Suprapubic skin (tissue), 3 donors: Measurements from ENCODE around the gene PTPN20.

ENCODE experiments used
- EP300 ChIP-seq: sonication (generic); formaldehyde crosslinking; IDR thresholded peaks from one replicate; pipeline ENCODE4 v1.6.1; 2017; ENCODE audit warnings: antibody characterized with exemption
- POLR2A ChIP-seq, 2 donors: fragments of 450-650 bp; IDR thresholded peaks; one replicate each; pipeline ENCODE4 v1.6.1; 2017; ENCODE audit warnings: antibody characterized with exemption in 2 of 2, mild to moderate bottlenecking in 2 of 2, moderate library complexity in 2 of 2
- TF ChIP-seq, protein P1 (sequence below), 2 donors: fragments of 200-600 bp in 1 of 2; fragments of 450-650 bp in 1 of 2; sonication (generic) in 1 of 2; IDR thresholded peaks; one replicate each; pipeline ENCODE4 v1.5.1; 2016 to 2019; ENCODE audit warnings: antibody characterized with exemption in 2 of 2, mild to moderate bottlenecking in 1 of 2, moderate library complexity in 1 of 2

DNA sequence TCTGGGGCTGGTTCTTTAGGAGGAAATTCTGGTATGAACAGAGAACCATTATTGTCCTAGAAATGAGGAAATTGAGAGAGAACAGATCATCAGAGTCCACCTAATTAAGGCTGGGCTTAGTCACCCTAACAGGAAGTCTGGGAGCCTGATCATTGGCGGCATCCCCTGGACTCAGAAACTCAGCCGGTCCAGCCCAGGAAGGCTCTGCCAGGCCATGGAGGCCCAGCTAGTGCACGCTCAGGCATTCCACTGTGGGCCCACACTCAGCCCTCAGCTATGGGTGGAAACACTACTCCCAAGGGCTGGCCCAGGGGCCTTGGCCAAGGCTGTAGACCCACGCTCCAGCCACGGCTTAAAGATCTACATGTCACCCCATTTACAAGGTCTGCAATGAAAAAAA lies 109.2 kb downstream of the PTPN20 start:
- TF ChIP-seq, protein P1, sequence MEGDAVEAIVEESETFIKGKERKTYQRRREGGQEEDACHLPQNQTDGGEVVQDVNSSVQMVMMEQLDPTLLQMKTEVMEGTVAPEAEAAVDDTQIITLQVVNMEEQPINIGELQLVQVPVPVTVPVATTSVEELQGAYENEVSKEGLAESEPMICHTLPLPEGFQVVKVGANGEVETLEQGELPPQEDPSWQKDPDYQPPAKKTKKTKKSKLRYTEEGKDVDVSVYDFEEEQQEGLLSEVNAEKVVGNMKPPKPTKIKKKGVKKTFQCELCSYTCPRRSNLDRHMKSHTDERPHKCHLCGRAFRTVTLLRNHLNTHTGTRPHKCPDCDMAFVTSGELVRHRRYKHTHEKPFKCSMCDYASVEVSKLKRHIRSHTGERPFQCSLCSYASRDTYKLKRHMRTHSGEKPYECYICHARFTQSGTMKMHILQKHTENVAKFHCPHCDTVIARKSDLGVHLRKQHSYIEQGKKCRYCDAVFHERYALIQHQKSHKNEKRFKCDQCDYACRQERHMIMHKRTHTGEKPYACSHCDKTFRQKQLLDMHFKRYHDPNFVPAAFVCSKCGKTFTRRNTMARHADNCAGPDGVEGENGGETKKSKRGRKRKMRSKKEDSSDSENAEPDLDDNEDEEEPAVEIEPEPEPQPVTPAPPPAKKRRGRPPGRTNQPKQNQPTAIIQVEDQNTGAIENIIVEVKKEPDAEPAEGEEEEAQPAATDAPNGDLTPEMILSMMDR (IDR thresholded peaks at IDR 0.05), result no peak
- no peak for TF ChIP-seq POLR2A (IDR thresholded peaks at IDR 0.05)
- no peak for TF ChIP-seq EP300
